K562 (cell line): ENCODE data around the gene CCDC33. TPM values are rescaled to one million over a fixed set of nuclear protein-coding genes. Genes with fewer than 3 reads are reported as not detected.

ENCODE experiments used
- DPF2 ChIP-seq: fragments of 450-650 bp; IDR thresholded peaks from 2 replicates; pipeline ENCODE4 v1.6.1; 2016
- FOXP1 ChIP-seq: sonication (generic); formaldehyde crosslinking; IDR thresholded peaks from 2 replicates; pipeline ENCODE4 v1.8.0; 2022; ENCODE audit warnings: mild to moderate bottlenecking, missing genetic modification reagents
- GTF3C2 ChIP-seq: IDR thresholded peaks from 3 replicates; pipeline ENCODE4 v1.6.1; 2011; ENCODE audit warnings: borderline replicate concordance, mild to moderate bottlenecking, moderate library complexity; ENCODE audit not compliant: insufficient read length; ENCODE audit errors: extremely low read depth
- HNRNPLL ChIP-seq: fragments of 200-400 bp; formaldehyde crosslinking; IDR thresholded peaks from 2 replicates; pipeline ENCODE4 v1.6.1; 2017; ENCODE audit warnings: low read length, low read depth, mild to moderate bottlenecking; ENCODE audit not compliant: poor library complexity, severe bottlenecking
- KLF1 ChIP-seq: fragments of 450-650 bp; IDR thresholded peaks from 2 replicates; pipeline ENCODE4 v1.6.1; 2016; ENCODE audit warnings: missing genetic modification characterization, missing compliant biosample characterization
- NRF1 ChIP-seq, 2 experiments: fragments of 450-650 bp; IDR thresholded peaks in 1 of 2; conservative IDR thresholded peaks in 1 of 2; 2 replicates each; pipeline ENCODE4 v1.6.1; 2014; ENCODE audit warnings: mild to moderate bottlenecking in 2 of 2
- PHB ChIP-seq: fragments of 250-450 bp; sonication (Bioruptor Pico); IDR thresholded peaks from 2 replicates; pipeline ENCODE4 v1.5.0; 2021
- RBM34 ChIP-seq: fragments of 200-400 bp; formaldehyde crosslinking; IDR thresholded peaks from 2 replicates; pipeline ENCODE4 v1.6.1; 2018; ENCODE audit warnings: low read length, borderline replicate concordance; ENCODE audit not compliant: insufficient read depth
- SETDB1 ChIP-seq: IDR thresholded peaks from one replicate; pipeline ENCODE4 v1.6.1; 2012; ENCODE audit warnings: low read length, control low read depth, inconsistent platforms
- TAF9B ChIP-seq: fragments of 450-650 bp; IDR thresholded peaks from 2 replicates; pipeline ENCODE4 v1.6.1; 2018; ENCODE audit warnings: mild to moderate bottlenecking; ENCODE audit not compliant: partially characterized antibody
- TEAD2 ChIP-seq: fragments of 450-650 bp; IDR thresholded peaks from 2 replicates; pipeline ENCODE4 v1.6.1; 2016; ENCODE audit warnings: missing genetic modification characterization, control low read depth, missing compliant biosample characterization
- YBX1 ChIP-seq: fragments of 450-650 bp; IDR thresholded peaks from 2 replicates; pipeline ENCODE4 v1.7.1; 2016; ENCODE audit warnings: mild to moderate bottlenecking
- ZBTB1 ChIP-seq: sonication (generic); formaldehyde crosslinking; IDR thresholded peaks from 2 replicates; pipeline ENCODE4 v1.8.1; 2023; ENCODE audit warnings: missing genetic modification reagents, low read depth, mild to moderate bottlenecking, borderline replicate concordance
- ZNF133 ChIP-seq: fragments of 250-450 bp; sonication (Bioruptor Pico); IDR thresholded peaks from 2 replicates; pipeline ENCODE4 v1.4.0; 2020; ENCODE audit warnings: mild to moderate bottlenecking
- ZNF174 ChIP-seq: fragments of 250-450 bp; sonication (Bioruptor Pico); IDR thresholded peaks from 2 replicates; pipeline ENCODE4 v1.4.0; 2020; ENCODE audit warnings: mild to moderate bottlenecking
- ZNF3 ChIP-seq: fragments of 250-450 bp; sonication (Bioruptor Pico); IDR thresholded peaks from 2 replicates; pipeline ENCODE4 v1.5.0; 2021; ENCODE audit warnings: mild to moderate bottlenecking, moderate library complexity
- ZNF431 ChIP-seq: sonication (generic); formaldehyde crosslinking; IDR thresholded peaks from 2 replicates; pipeline ENCODE4 v1.8.0; 2022; ENCODE audit warnings: mild to moderate bottlenecking, missing genetic modification reagents
- ZNF696 ChIP-seq: fragments of 250-450 bp; sonication (Bioruptor Pico); conservative IDR thresholded peaks from 2 replicates; pipeline ENCODE4 v1.4.0; 2020; ENCODE audit warnings: mild to moderate bottlenecking, moderate library complexity
- ZNF830 ChIP-seq: fragments of 250-450 bp; sonication (Bioruptor Pico); IDR thresholded peaks from 2 replicates; pipeline ENCODE4 v1.5.0; 2021; ENCODE audit warnings: mild to moderate bottlenecking
- polyA plus RNA-seq, 8 experiments: library from polyadenylated mRNA; depleted of rRNA in 4 of 8; stranded (reverse) in 5 of 8; unstranded in 3 of 8; fragments of >200 nt; fragmentation: Nextera tagmentation in 2 of 8; fragmentation: Illumina TruSeq in 1 of 8; extraction: Ambion mirVana in 2 of 8; extraction: Trizol in 1 of 8; gene quantifications; 2 replicates each; pipeline versions ENCODE4 v1.2.1 to v1.2.3, GENCODE V29; 2011 to 2014; ENCODE audit warnings: inconsistent platforms in 1 of 8, missing spikeins in 1 of 8
- total RNA-seq, 7 experiments: library from RNA; depleted of rRNA in 6 of 7; stranded (reverse); fragments of >200 nt in 6 of 7; fragmentation: Illumina TruSeq in 2 of 7; extraction: Trizol in 2 of 7; gene quantifications; 2 replicates each; pipeline versions ENCODE4 v1.2.1 to v1.2.3, GENCODE V29; 2011 to 2021; ENCODE audit warnings: low replicate concordance in 1 of 7
- TF ChIP-seq, protein P1 (sequence below): fragments of 250-450 bp; sonication (Bioruptor Pico); IDR thresholded peaks from 2 replicates; pipeline ENCODE4 v1.9.0; 2021; ENCODE audit warnings: mild to moderate bottlenecking, inconsistent platforms
- TF ChIP-seq, protein P2 (sequence below): fragments of 250-450 bp; sonication (Bioruptor Pico); IDR thresholded peaks from 2 replicates; pipeline ENCODE4 v1.4.0; 2020; ENCODE audit warnings: mild to moderate bottlenecking, moderate library complexity, borderline replicate concordance
- TF ChIP-seq, protein P3 (sequence below): fragments of 250-450 bp; sonication (Bioruptor Pico); IDR thresholded peaks from 2 replicates; pipeline ENCODE4 v1.6.1; 2021; ENCODE audit warnings: mild to moderate bottlenecking

The CCDC33 gene
- total and polyA plus RNA-seq, 9 of the 15 experiments (the other 6 are each of a cell fraction or from before 2014, with no cell fraction given), result 0.08 to 1.1 (median 0.15) TPM; not detected in 4

GRCh38 chr15:74311734-74312444, 75.8 kb downstream of the CCDC33 start (continued):
- TF ChIP-seq, protein P1, sequence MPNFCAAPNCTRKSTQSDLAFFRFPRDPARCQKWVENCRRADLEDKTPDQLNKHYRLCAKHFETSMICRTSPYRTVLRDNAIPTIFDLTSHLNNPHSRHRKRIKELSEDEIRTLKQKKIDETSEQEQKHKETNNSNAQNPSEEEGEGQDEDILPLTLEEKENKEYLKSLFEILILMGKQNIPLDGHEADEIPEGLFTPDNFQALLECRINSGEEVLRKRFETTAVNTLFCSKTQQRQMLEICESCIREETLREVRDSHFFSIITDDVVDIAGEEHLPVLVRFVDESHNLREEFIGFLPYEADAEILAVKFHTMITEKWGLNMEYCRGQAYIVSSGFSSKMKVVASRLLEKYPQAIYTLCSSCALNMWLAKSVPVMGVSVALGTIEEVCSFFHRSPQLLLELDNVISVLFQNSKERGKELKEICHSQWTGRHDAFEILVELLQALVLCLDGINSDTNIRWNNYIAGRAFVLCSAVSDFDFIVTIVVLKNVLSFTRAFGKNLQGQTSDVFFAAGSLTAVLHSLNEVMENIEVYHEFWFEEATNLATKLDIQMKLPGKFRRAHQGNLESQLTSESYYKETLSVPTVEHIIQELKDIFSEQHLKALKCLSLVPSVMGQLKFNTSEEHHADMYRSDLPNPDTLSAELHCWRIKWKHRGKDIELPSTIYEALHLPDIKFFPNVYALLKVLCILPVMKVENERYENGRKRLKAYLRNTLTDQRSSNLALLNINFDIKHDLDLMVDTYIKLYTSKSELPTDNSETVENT (CRISPR knock-in tag), result no peak
- TF ChIP-seq ZNF3 (no peak), FOXP1 (no peak), YBX1 (no peak), SETDB1 (no peak), HNRNPLL (no peak), TEAD2 (no peak), KLF1 (no peak), TAF9B (no peak), ZNF830 (no peak), PHB (no peak), NRF1 (conservative IDR thresholded peaks at IDR 0.05 in 1 of 2, IDR thresholded peaks at IDR 0.05 in 1 of 2) (no peak), DPF2 (peak; percentile 67; the same call in 1 of the 2 replicates), ZNF431 (CRISPR knock-in tag) (no peak), ZNF696 (CRISPR knock-in tag) (no peak), ZBTB1 (CRISPR knock-in tag) (no peak), ZNF133 (CRISPR knock-in tag) (no peak), RBM34 (no peak), ZNF174 (CRISPR knock-in tag) (no peak), GTF3C2 (no peak)
- TF ChIP-seq, protein P2, sequence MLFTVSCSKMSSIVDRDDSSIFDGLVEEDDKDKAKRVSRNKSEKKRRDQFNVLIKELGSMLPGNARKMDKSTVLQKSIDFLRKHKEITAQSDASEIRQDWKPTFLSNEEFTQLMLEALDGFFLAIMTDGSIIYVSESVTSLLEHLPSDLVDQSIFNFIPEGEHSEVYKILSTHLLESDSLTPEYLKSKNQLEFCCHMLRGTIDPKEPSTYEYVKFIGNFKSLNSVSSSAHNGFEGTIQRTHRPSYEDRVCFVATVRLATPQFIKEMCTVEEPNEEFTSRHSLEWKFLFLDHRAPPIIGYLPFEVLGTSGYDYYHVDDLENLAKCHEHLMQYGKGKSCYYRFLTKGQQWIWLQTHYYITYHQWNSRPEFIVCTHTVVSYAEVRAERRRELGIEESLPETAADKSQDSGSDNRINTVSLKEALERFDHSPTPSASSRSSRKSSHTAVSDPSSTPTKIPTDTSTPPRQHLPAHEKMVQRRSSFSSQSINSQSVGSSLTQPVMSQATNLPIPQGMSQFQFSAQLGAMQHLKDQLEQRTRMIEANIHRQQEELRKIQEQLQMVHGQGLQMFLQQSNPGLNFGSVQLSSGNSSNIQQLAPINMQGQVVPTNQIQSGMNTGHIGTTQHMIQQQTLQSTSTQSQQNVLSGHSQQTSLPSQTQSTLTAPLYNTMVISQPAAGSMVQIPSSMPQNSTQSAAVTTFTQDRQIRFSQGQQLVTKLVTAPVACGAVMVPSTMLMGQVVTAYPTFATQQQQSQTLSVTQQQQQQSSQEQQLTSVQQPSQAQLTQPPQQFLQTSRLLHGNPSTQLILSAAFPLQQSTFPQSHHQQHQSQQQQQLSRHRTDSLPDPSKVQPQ, result no peak
- TF ChIP-seq, protein P3, sequence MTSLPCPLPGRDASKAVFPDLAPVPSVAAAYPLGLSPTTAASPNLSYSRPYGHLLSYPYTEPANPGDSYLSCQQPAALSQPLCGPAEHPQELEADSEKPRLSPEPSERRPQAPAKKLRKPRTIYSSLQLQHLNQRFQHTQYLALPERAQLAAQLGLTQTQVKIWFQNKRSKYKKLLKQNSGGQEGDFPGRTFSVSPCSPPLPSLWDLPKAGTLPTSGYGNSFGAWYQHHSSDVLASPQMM (CRISPR knock-in tag), result no peak
